ENCODE measurements around the gene BAAT.

DNA sequence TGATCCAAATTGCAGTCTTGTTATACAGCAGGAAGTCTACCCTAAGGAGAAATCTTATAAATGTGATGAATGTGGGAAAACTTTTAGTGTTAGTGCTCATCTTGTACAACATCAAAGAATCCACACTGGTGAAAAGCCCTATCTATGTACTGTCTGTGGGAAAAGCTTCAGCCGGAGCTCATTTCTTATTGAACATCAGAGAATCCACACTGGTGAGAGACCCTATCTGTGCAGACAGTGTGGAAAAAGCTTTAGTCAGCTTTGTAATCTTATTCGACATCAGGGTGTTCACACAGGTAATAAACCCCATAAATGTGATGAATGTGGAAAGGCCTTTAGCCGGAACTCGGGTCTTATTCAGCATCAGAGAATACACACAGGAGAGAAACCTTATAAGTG, 24.3 kb upstream of the BAAT start:
- no peak for TF ChIP-seq EZH2phosphoT487 (conservative IDR thresholded peaks at IDR 0.05; ENCODE audit: low read length)
- TF ChIP-seq, protein P1, sequence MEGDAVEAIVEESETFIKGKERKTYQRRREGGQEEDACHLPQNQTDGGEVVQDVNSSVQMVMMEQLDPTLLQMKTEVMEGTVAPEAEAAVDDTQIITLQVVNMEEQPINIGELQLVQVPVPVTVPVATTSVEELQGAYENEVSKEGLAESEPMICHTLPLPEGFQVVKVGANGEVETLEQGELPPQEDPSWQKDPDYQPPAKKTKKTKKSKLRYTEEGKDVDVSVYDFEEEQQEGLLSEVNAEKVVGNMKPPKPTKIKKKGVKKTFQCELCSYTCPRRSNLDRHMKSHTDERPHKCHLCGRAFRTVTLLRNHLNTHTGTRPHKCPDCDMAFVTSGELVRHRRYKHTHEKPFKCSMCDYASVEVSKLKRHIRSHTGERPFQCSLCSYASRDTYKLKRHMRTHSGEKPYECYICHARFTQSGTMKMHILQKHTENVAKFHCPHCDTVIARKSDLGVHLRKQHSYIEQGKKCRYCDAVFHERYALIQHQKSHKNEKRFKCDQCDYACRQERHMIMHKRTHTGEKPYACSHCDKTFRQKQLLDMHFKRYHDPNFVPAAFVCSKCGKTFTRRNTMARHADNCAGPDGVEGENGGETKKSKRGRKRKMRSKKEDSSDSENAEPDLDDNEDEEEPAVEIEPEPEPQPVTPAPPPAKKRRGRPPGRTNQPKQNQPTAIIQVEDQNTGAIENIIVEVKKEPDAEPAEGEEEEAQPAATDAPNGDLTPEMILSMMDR (IDR thresholded peaks at IDR 0.05; ENCODE audit: insufficient read depth, low read length, poor library complexity, severe bottlenecking): no peak

Data from SU-DHL-6 (cell line).